ENCODE results near the gene NT5DC1. TPM values are rescaled to one million over a fixed set of nuclear protein-coding genes. Genes with fewer than 3 reads are reported as not detected.

The NT5DC1 gene
- total RNA-seq, 1 donor from 2014 or later, result 46.0 TPM

GRCh38 chr6:116126032-116126431 lies 25.4 kb downstream of the NT5DC1 start, which contains the start of gene COL10A1:
Gene COL10A1, minus strand, starts transcription at chr6:116126132. Its CDS starts 640 bp downstream, at chr6:116125492.
- ATAC-seq (no peak), DNase-seq (no peak)
- H3K9me3 ChIP-seq, result no peaks in the 10 kb centered on the region
- no peaks in the 10 kb centered on the region for H3K36me3 ChIP-seq
- no peak within 1 kb of the TSS for H3K27ac ChIP-seq
- no peaks in the 10 kb centered on the region for H3K27me3 ChIP-seq (ENCODE audit: low read depth)
- peaks cover 5% of the 10 kb centered on the region for H3K4me1 ChIP-seq
- TF ChIP-seq, protein P1, sequence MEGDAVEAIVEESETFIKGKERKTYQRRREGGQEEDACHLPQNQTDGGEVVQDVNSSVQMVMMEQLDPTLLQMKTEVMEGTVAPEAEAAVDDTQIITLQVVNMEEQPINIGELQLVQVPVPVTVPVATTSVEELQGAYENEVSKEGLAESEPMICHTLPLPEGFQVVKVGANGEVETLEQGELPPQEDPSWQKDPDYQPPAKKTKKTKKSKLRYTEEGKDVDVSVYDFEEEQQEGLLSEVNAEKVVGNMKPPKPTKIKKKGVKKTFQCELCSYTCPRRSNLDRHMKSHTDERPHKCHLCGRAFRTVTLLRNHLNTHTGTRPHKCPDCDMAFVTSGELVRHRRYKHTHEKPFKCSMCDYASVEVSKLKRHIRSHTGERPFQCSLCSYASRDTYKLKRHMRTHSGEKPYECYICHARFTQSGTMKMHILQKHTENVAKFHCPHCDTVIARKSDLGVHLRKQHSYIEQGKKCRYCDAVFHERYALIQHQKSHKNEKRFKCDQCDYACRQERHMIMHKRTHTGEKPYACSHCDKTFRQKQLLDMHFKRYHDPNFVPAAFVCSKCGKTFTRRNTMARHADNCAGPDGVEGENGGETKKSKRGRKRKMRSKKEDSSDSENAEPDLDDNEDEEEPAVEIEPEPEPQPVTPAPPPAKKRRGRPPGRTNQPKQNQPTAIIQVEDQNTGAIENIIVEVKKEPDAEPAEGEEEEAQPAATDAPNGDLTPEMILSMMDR (IDR thresholded peaks at IDR 0.05), result no peak
- intact Hi-C loops (cut with DNase I), result no loop called here
- H3K4me3 ChIP-seq, result no peak within 1 kb of the TSS

DNA sequence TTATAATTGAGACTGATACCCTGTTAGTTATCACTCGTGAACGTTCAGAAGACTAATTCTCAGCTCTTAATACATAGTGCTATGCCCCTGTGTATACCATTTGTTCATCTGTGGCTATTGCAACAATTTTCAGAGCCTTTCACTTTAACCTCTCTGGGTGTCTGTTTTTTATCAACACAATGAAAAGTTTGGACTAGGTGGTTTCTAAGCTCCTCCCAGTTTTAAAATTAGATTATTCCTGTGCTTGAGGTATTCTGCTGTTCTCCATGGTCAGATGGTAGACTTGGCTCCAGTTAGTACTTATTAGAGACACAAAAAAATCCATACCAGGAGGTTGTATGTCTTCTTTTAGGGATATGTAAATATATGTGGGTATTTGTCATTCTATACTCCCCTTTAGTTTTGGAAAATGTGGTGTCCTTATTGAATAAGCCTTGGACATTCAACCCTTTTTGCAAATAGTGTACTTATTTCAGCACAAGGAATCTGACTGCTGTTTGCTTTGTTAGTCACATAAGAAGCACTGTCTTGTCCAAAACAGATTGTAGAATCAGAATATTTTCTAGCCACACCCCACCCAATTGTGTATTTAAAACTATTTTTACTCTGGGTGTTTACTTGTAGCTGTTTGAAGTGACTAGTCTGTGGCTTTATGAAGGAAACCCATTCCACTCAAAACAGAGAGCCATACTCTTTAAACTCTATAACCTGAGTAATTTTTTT lies 27.3 kb downstream of the NT5DC1 start:
- TF ChIP-seq, protein P1 (IDR thresholded peaks at IDR 0.05), result no peak
- no peak overlapping the region for H3K4me3 ChIP-seq
- no peak for DNase-seq
- peaks cover 5% of the 10 kb centered on the region for H3K4me1 ChIP-seq
- H3K27me3 ChIP-seq (ENCODE audit: low read depth), result no peaks in the 10 kb centered on the region
- no peaks in the 10 kb centered on the region for H3K9me3 ChIP-seq
- no peak overlapping the region for H3K27ac ChIP-seq
- intact Hi-C loops (cut with DNase I), result no loop called here
- peak in 1 of 2 donors; percentile 48 for ATAC-seq
- H3K36me3 ChIP-seq, result no peaks in the 10 kb centered on the region

DNA sequence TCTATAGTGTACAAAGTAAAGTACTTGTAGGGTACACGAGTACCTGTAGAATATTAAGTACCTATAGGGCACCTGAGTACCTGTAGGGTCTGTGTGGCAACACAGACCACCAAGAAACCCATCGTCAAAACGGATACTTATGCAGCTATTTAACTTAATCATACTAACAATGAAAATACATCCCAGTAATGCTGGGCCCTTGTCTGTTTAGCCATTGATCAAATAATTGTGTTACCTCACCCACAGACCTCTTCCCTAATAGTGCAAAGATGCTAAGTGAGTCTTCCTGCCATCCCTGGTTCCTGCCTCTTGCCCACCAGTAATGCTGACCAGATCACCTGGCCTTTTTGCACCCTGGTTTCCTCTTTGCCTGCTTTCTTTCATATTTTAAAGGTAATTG lies 32.8 kb downstream of the NT5DC1 start:
- TF ChIP-seq, protein P1 (IDR thresholded peaks at IDR 0.05), result no peak
- no peak overlapping the region for H3K27ac ChIP-seq
- H3K36me3 ChIP-seq, result no peaks in the 10 kb centered on the region
- ATAC-seq, result no peak
- DNase-seq, result no peak
- intact Hi-C loops (cut with DNase I), result no loop called here
- H3K9me3 ChIP-seq, result no peaks in the 10 kb centered on the region
- H3K27me3 ChIP-seq (ENCODE audit: low read depth), result no peaks in the 10 kb centered on the region
- no peaks in the 10 kb centered on the region for H3K4me1 ChIP-seq
- H3K4me3 ChIP-seq, result no peak overlapping the region

DNA sequence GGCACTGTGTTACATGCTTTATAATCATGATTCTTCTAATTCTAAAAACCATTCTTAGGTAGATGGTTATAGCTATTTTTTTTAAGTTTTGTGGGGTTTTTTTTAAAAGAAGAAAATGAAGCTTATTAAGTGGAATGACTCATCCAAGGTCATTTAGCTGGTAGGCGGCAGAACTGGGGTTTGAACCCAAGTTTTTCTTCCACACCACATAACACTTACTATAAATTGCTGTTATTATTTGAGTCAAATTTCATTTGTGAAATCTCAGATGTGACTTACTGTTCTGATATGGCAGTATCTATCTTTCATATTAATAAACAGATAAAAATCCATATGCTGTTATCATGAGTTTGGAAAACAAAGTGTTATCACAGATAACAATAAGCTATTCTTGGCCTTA lies 35.7 kb downstream of the NT5DC1 start:
- H3K27me3 ChIP-seq (ENCODE audit: low read depth), result no peaks in the 10 kb centered on the region
- no peaks in the 10 kb centered on the region for H3K36me3 ChIP-seq
- no peak overlapping the region for H3K4me3 ChIP-seq
- intact Hi-C loops (cut with DNase I), result no loop called here
- no peak overlapping the region for H3K27ac ChIP-seq
- no peak for DNase-seq
- TF ChIP-seq, protein P1 (IDR thresholded peaks at IDR 0.05), result no peak
- no peaks in the 10 kb centered on the region for H3K4me1 ChIP-seq
- no peak for ATAC-seq
- no peaks in the 10 kb centered on the region for H3K9me3 ChIP-seq

DNA sequence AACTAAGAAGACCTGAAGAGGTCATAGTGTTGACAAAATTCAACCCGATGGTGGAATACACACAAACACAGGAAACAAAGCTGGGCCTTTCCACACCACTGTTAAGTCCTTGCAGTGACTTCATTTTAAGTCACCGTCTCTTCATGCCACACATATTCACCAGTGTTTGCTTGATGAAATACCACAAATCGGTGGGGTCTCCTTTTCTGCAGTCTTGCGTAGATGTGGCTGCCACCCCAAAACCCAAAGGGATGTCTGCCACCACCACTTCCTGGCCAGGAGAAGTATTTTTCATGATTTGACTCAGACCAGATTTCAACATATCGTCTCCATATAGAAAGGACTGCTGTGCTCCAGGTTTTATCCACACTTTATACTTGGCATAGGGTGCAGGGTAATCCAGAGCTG lies 36.3 kb downstream of the NT5DC1 start:
- no peaks in the 10 kb centered on the region for H3K36me3 ChIP-seq
- no peak for DNase-seq
- H3K9me3 ChIP-seq, result no peaks in the 10 kb centered on the region
- intact Hi-C loops (cut with DNase I), result no loop called here
- ATAC-seq, result no peak
- no peak overlapping the region for H3K4me3 ChIP-seq
- H3K4me1 ChIP-seq, result no peaks in the 10 kb centered on the region
- TF ChIP-seq, protein P1 (IDR thresholded peaks at IDR 0.05), result no peak
- no peaks in the 10 kb centered on the region for H3K27me3 ChIP-seq (ENCODE audit: low read depth)
- H3K27ac ChIP-seq, result no peak overlapping the region

Data from lower lobe of right lung (tissue), 2 donors.